Measurements from ENCODE around the gene VPS29. TPM values are rescaled to one million over a fixed set of nuclear protein-coding genes. Genes with fewer than 3 reads are reported as not detected.

VPS29 gene
- polyA plus RNA-seq, 1 of the 3 experiments (the other 2 are of a cell fraction): 110 TPM

DNA sequence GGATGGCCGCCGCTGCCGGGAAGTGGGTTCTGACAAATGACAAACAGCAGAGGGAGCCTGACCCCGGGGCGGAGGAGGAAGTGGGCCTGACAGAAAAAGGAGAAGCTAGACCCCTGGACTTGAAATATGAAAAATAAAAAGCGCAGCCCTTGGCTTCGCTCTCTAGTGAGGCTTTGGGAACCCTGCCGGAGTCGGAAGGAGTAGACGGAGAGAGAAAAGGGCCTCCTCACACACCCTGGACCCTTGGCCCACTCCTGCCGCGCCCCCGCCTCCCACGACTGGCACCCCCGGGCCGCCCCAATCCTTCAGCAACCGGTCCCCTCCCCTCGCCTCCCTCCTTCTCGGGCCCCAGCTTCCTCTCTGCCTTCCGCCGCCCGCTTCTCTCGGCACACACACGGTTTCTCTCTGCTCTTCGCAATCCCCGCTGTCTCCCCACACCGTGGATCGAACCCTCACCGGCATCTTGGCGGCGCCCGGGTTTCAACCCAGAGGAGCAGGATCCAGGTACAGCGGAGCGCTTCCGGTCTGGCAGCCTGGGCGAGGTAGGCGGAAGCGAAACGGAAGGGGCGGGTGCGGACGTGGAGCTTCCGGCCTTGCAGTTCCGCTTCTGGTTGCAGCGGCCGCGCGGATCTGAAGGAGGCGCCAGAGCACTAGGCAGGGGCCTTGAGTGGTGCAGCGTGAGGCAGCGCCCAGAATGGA is 52.0 kb downstream of the VPS29 start, which contains the start of gene ARPC3 (continued):
- TF ChIP-seq SMC3 (IDR thresholded peaks at IDR 0.05; ENCODE audit: low read depth, low read length) (peak; percentile 47), YY1 (IDR thresholded peaks at IDR 0.05; ENCODE audit: low read depth) (peak; percentile 46; the same call in 1 of the 2 replicates), RCOR1 (IDR thresholded peaks at IDR 0.05; ENCODE audit: low read length) (no peak; the same call in none of the 2 replicates), NFIC (IDR thresholded peaks at IDR 0.05; ENCODE audit: borderline replicate concordance) (peak; percentile 19; the same call in 1 of the 2 replicates), ELF1 (IDR thresholded peaks at IDR 0.05) (peak; percentile 98), CHD2 (IDR thresholded peaks at IDR 0.05; ENCODE audit: low read length, partially characterized antibody) (peak; percentile 72), FOSL2 (IDR thresholded peaks at IDR 0.05; ENCODE audit: borderline replicate concordance, low read depth) (no peak; the same call in 1 of the 2 replicates), PBX3 (IDR thresholded peaks at IDR 0.05) (peak; percentile 24), TCF12 (IDR thresholded peaks at IDR 0.05) (peak; percentile 27)
- TF ChIP-seq, protein P1, sequence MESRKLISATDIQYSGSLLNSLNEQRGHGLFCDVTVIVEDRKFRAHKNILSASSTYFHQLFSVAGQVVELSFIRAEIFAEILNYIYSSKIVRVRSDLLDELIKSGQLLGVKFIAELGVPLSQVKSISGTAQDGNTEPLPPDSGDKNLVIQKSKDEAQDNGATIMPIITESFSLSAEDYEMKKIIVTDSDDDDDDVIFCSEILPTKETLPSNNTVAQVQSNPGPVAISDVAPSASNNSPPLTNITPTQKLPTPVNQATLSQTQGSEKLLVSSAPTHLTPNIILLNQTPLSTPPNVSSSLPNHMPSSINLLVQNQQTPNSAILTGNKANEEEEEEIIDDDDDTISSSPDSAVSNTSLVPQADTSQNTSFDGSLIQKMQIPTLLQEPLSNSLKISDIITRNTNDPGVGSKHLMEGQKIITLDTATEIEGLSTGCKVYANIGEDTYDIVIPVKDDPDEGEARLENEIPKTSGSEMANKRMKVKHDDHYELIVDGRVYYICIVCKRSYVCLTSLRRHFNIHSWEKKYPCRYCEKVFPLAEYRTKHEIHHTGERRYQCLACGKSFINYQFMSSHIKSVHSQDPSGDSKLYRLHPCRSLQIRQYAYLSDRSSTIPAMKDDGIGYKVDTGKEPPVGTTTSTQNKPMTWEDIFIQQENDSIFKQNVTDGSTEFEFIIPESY (IDR thresholded peaks at IDR 0.05; ENCODE audit: borderline replicate concordance, low read depth): 0 out of 2 replicates have a peak, but pooled peaks have one; percentile 35

- Histone ChIP-seq H3K4me3 (ENCODE audit: low read depth in 2 of 2, low read length in 1 of 2) (no peak overlapping the region), H3K27ac (ENCODE audit: low read depth in 2 of 2, low read length in 1 of 2) (no peak overlapping the region), H3K9ac (no peak overlapping the region), H3K9me3 (no peaks in the 10 kb centered on the region), H3K4me1 (ENCODE audit: control insufficient read depth in 1 of 2, insufficient read depth in 2 of 2, low read depth in 1 of 2, low read length in 1 of 2) (no peaks in the 10 kb centered on the region; a peak in 1 of 4 replicates), H3K9me2 (no peaks in the 10 kb centered on the region), H3K4me2 (no peak overlapping the region), H3K27me3 (ENCODE audit: insufficient read depth) (no peaks in the 10 kb centered on the region), H4K20me1 (ENCODE audit: insufficient read depth) (peaks cover 26% of the 10 kb centered on the region; the same call in 1 of the 2 replicates), H3K79me2 (ENCODE audit: insufficient read depth) (peaks cover 88% of the 10 kb centered on the region), H2AFZ (ENCODE audit: low read depth) (no peak overlapping the region), H3F3A (replicated peaks; ENCODE audit: insufficient read depth) (peaks cover 21% of the 10 kb centered on the region), H3K36me3 (replicated peaks in 1 of 2; ENCODE audit: control insufficient read depth in 1 of 2, insufficient read depth in 2 of 2, low read length in 1 of 2) (peaks cover 35 to 68% of the 10 kb centered on the region in 2 experiments)
- no peak for TF ChIP-seq SIN3A (IDR thresholded peaks at IDR 0.05; ENCODE audit: borderline replicate concordance, low read depth, low read length)
- no peak for DNase-seq
- 98% methylated on average over 3 of the region's 3 CpGs for WGBS (ENCODE audit: low lambda C conversion rate)
- ChIA-PET CTCF (interaction anchor here (1.5 kb wide), 1 partner anchor 13 kb away, joined by 5 read pairs; no protein-coding TSS in a partner anchor), POLR2A (no interaction called here)
Measured at GRCh38 chr12:110444455-110444854, 57.5 kb downstream of the VPS29 start.

Small RNAs within 50 kb of the gene (small RNA-seq; reads per million reads assigned to genes)
- 0 reads per million in 7 experiments for gene RF00278

Other genes with a start within 250 kb of the VPS29 start
- 83.9 and 120 TPM in 2 replicates for gene ATP2A2, start 220.9 kb downstream of the VPS29 start, polyA plus RNA-seq (2012; rRNA removed)
- gene ANAPC7, start 98.4 kb downstream of the VPS29 start, polyA plus RNA-seq (2012; rRNA removed): 58.9 and 72.0 TPM in 2 replicates
- gene ARPC3, start 51.8 kb downstream of the VPS29 start, polyA plus RNA-seq (2012; rRNA removed): 50.5 and 74.7 TPM in 2 replicates
- 21.6 and 22.5 TPM in 2 replicates for gene GPN3, start 33.9 kb downstream of the VPS29 start, polyA plus RNA-seq (2012; rRNA removed)
- 29.8 and 33.1 TPM in 2 replicates for gene FAM216A, start 33.3 kb downstream of the VPS29 start, polyA plus RNA-seq (2012; rRNA removed)
- gene RAD9B, start 220 bp upstream of the VPS29 start, polyA plus RNA-seq (2012; rRNA removed): 0.15 and 0.20 TPM in 2 replicates
- gene PPTC7, start 81.2 kb upstream of the VPS29 start, polyA plus RNA-seq (2012; rRNA removed): 9.6 and 14.0 TPM in 2 replicates
- 40.2 and 43.2 TPM in 2 replicates for gene TCTN1, start 112.0 kb upstream of the VPS29 start, polyA plus RNA-seq (2012; rRNA removed)
- 0.03 TPM in 2 replicates for gene HVCN1, start 187.0 kb upstream of the VPS29 start, polyA plus RNA-seq (2012; rRNA removed)
- gene PPP1CC, start 240.8 kb upstream of the VPS29 start, polyA plus RNA-seq (2012; rRNA removed): 62.0 and 74.3 TPM in 2 replicates